Measurements from ENCODE around the gene ATP4B. TPM values are rescaled to one million over a fixed set of nuclear protein-coding genes. Genes with fewer than 3 reads are reported as not detected.
"Not testable (repeated sequence)": the region's sequence is repeated elsewhere in the genome, so short reads cannot be mapped to it uniquely, and the experiment has no call there.

The ATP4B gene
- total RNA-seq, 1 experiment from 2014 or later: not detected

- Histone ChIP-seq H3K9me3 (ENCODE audit: low read length) (no peaks in the 10 kb centered on the region), H4K20me1 (ENCODE audit: low read length) (no peaks in the 10 kb centered on the region), H3F3A (ENCODE audit: low read length, unreplicated experiment) (no peaks in the 10 kb centered on the region), H3K9ac (ENCODE audit: low read length) (no peak overlapping the region), H3K27me3 (ENCODE audit: low read length) (no peaks in the 10 kb centered on the region), H3K4me3 (ENCODE audit: low read length) (no peak overlapping the region), H3K9me2 (replicated peaks; ENCODE audit: low read length) (no peaks in the 10 kb centered on the region), H3K79me2 (ENCODE audit: low read length) (peaks cover 48% of the 10 kb centered on the region), H3K36me3 (ENCODE audit: low read depth, low read length) (peaks cover 19% of the 10 kb centered on the region; the same call in 1 of the 2 replicates), H2AFZ (ENCODE audit: low read length) (no peak overlapping the region), H3K27ac (ENCODE audit: low read length) (no peak overlapping the region), H3K4me1 (ENCODE audit: insufficient read depth, low read length) (no peaks in the 10 kb centered on the region), H3K4me2 (ENCODE audit: low read length) (no peak overlapping the region)
- no peak for TF ChIP-seq EZH2phosphoT487 (IDR thresholded peaks at IDR 0.05; ENCODE audit: borderline replicate concordance, low read length)
- no TSS peak for BruUV-seq (replicated peaks)
- ChIA-PET CTCF (no interaction called here), POLR2A (ENCODE audit: unreplicated experiment) (no interaction called here)
- no peak for DNase-seq
- intact Hi-C loops (cut with micrococcal nuclease): no loop called here
- no peak for ATAC-seq
Measured at GRCh38 chr13:113625965-113626721, 31.9 kb downstream of the ATP4B start.

GRCh38 chr13:113624640-113625304 lies 33.2 kb downstream of the ATP4B start:
- BruUV-seq (replicated peaks); intact Hi-C loops (cut with micrococcal nuclease); H2AFZ ChIP-seq (ENCODE audit: low read length); POLR2A ChIA-PET (ENCODE audit: unreplicated experiment); H3K27ac ChIP-seq (ENCODE audit: low read length); H3K4me2 ChIP-seq (ENCODE audit: low read length); H3K4me1 ChIP-seq (ENCODE audit: insufficient read depth, low read length); CTCF ChIA-PET; H4K20me1 ChIP-seq (ENCODE audit: low read length); H3K27me3 ChIP-seq (ENCODE audit: low read length); DNase-seq; H3K9me2 ChIP-seq (replicated peaks; ENCODE audit: low read length); H3K9me3 ChIP-seq (ENCODE audit: low read length); H3K9ac ChIP-seq (ENCODE audit: low read length); H3F3A ChIP-seq (ENCODE audit: low read length, unreplicated experiment); H3K4me3 ChIP-seq (ENCODE audit: low read length); ATAC-seq: not testable (repeated sequence)
- Histone ChIP-seq H3K36me3 (ENCODE audit: low read depth, low read length) (peaks cover 19% of the 10 kb centered on the region; the same call in 1 of the 2 replicates), H3K79me2 (ENCODE audit: low read length) (peaks cover 53% of the 10 kb centered on the region)

GRCh38 chr13:113624235-113624587 lies 33.8 kb downstream of the ATP4B start:
- no peak overlapping the region for H2AFZ ChIP-seq (ENCODE audit: low read length)
- no peaks in the 10 kb centered on the region for H3F3A ChIP-seq (ENCODE audit: low read length, unreplicated experiment)
- peaks cover 50% of the 10 kb centered on the region for H3K79me2 ChIP-seq (ENCODE audit: low read length)
- intact Hi-C loops (cut with micrococcal nuclease): no loop called here
- ATAC-seq (no peak), DNase-seq (no peak)
- CTCF ChIA-PET: no interaction called here
- BruUV-seq (replicated peaks): no TSS peak
- H3K9me2 ChIP-seq (replicated peaks; ENCODE audit: low read length): no peaks in the 10 kb centered on the region
- H3K4me1 ChIP-seq (ENCODE audit: insufficient read depth, low read length): no peaks in the 10 kb centered on the region
- no peak for TF ChIP-seq EZH2 (IDR thresholded peaks at IDR 0.05; ENCODE audit: low read length, unreplicated experiment)
- no peak for TF ChIP-seq EZH2phosphoT487 (IDR thresholded peaks at IDR 0.05; ENCODE audit: borderline replicate concordance, low read length)
- TF ChIP-seq CTCF (conservative IDR thresholded peaks at IDR 0.05; ENCODE audit: low read depth, low read length): no peak
- H3K27ac ChIP-seq (ENCODE audit: low read length): no peak overlapping the region
- no peaks in the 10 kb centered on the region for H3K9me3 ChIP-seq (ENCODE audit: low read length)
- no peaks in the 10 kb centered on the region for H4K20me1 ChIP-seq (ENCODE audit: low read length)
- POLR2A ChIA-PET (ENCODE audit: unreplicated experiment): no interaction called here
- H3K4me2 ChIP-seq (ENCODE audit: low read length): no peak overlapping the region
- H3K27me3 ChIP-seq (ENCODE audit: low read length): no peaks in the 10 kb centered on the region
- no peak overlapping the region for H3K4me3 ChIP-seq (ENCODE audit: low read length)
- no peak overlapping the region for H3K9ac ChIP-seq (ENCODE audit: low read length)
- peaks cover 19% of the 10 kb centered on the region; the same call in 1 of the 2 replicates for H3K36me3 ChIP-seq (ENCODE audit: low read depth, low read length)
